ENCODE measurements around the gene ATXN1. TPM values are rescaled to one million over a fixed set of nuclear protein-coding genes. Genes with fewer than 3 reads are reported as not detected.
A peak's percentile ranks its signal among the peaks of the same experiment; 100 is the strongest.

The ATXN1 gene
- total RNA-seq, 3 donors from 2014 or later: 30.4 to 87.3 (median 50.1) TPM

DNA sequence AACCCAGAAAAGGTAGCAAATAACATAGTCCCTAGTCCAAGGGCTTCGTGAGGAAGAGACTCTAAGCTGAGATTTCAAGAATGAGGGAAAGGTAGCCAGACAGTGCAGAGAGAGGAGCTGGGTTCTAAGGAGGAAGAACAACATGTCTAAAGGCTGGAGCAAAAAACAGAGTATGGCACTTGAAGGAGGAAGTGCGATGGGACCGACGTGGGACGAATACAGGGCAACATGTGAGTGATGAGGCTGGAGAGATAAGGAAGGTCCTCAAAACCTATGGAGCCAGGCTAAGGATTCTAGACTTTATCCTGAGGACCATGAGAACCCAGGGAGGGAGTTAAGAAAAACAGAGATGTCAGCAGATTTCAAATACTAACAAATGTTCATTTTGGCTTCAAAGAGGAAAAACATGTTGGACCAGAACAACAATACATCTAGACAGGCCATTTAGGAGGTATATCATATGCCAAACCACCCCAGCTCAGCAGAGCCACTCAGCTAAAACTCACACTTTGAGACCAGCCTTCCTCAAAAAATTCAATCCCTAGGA lies 17.5 kb downstream of the ATXN1 start:
- ATAC-seq: no peak

DNA sequence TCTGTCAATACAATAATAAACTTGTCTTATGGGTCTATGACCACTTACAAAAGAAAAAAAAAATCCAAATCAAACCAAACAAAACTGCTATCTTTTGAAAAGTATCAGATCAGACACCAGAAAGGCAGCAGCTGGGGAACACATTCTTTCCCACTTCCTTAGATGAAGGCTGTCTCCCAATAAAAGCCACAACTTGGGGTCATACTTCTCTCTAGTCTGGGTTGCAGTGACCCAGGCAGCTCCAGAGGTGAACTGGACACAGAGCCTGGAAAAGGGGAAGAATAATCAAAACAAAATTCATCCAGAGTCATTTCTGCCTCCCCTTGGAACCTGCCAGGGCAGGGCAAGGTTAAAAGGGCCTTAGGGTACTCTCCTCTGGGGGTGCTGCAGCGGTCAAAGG lies 19.1 kb downstream of the ATXN1 start:
- ATAC-seq: no peak
- intact Hi-C loops (cut with DNase I, micrococcal nuclease): no loop called here
- DNase-seq: no peak
- TF ChIP-seq, protein P1, sequence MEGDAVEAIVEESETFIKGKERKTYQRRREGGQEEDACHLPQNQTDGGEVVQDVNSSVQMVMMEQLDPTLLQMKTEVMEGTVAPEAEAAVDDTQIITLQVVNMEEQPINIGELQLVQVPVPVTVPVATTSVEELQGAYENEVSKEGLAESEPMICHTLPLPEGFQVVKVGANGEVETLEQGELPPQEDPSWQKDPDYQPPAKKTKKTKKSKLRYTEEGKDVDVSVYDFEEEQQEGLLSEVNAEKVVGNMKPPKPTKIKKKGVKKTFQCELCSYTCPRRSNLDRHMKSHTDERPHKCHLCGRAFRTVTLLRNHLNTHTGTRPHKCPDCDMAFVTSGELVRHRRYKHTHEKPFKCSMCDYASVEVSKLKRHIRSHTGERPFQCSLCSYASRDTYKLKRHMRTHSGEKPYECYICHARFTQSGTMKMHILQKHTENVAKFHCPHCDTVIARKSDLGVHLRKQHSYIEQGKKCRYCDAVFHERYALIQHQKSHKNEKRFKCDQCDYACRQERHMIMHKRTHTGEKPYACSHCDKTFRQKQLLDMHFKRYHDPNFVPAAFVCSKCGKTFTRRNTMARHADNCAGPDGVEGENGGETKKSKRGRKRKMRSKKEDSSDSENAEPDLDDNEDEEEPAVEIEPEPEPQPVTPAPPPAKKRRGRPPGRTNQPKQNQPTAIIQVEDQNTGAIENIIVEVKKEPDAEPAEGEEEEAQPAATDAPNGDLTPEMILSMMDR (IDR thresholded peaks at IDR 0.05): no peak
- Histone ChIP-seq H3K9me3 (no peaks in the 10 kb centered on the region), H3K36me3 (ENCODE audit: low read depth) (no peaks in the 10 kb centered on the region), H3K4me1 (ENCODE audit: low read depth) (peaks cover 9% of the 10 kb centered on the region), H3K4me3 (no peak overlapping the region)

More for the DNA sequence above, 17.5 kb downstream of the ATXN1 start:
- no peaks in the 10 kb centered on the region for H3K36me3 ChIP-seq (ENCODE audit: low read depth)
- intact Hi-C loops (cut with DNase I, micrococcal nuclease): no loop called here
- no peak overlapping the region for H3K4me3 ChIP-seq
- DNase-seq: no peak
- peaks cover 14% of the 10 kb centered on the region for H3K4me1 ChIP-seq (ENCODE audit: low read depth)
- H3K9me3 ChIP-seq: no peaks in the 10 kb centered on the region
- TF ChIP-seq, protein P1 (IDR thresholded peaks at IDR 0.05): no peak

DNA sequence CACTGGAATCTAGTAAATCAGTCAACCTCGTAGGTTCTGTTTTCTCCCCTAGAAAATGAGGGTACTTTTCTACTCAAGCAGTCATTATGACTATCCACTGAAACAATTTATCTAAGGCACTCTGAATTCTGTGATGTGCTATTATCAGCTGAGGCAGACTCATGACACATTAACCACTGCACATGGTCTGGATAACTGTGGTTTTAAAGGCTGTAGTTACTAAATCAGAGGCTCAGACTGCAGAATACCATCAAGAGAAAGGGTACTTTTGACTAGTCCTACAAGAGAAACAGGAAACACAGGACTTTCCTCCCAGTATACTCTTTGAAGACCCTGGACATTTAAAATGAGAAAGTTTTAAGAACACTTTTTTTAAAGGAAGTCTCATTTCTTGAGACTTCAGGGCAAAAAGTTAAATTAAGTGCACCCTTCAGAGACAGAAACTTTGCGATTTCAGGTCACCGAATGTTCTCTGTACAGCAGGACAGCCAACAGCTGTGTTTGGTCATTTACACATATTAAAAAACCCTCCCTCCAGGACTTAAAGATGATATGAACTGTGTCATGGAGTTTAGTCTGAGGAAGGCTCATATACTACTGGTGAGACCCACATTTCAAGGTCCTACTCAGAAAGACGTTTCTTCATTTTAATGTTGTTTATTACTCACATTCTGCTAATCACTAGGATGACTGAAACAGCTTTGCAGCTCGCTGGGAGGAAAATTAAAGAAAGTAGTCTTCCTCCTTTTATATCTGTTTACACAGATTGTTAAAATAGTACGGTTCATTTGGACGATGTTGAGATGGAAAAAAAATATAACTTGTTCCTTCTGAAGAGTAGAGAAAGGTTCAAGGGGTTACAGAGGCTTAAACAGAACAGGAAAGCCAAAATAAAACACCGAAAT lies 19.9 kb downstream of the ATXN1 start:
- DNase-seq (no peak), ATAC-seq (peak; percentile 51)
- no peak overlapping the region for H3K4me3 ChIP-seq
- intact Hi-C loops (cut with DNase I, micrococcal nuclease): no loop called here
- H3K36me3 ChIP-seq (ENCODE audit: low read depth): no peaks in the 10 kb centered on the region
- TF ChIP-seq, protein P1 (IDR thresholded peaks at IDR 0.05): no peak
- no peaks in the 10 kb centered on the region for H3K9me3 ChIP-seq
- peaks cover 12% of the 10 kb centered on the region for H3K4me1 ChIP-seq (ENCODE audit: low read depth)

DNA sequence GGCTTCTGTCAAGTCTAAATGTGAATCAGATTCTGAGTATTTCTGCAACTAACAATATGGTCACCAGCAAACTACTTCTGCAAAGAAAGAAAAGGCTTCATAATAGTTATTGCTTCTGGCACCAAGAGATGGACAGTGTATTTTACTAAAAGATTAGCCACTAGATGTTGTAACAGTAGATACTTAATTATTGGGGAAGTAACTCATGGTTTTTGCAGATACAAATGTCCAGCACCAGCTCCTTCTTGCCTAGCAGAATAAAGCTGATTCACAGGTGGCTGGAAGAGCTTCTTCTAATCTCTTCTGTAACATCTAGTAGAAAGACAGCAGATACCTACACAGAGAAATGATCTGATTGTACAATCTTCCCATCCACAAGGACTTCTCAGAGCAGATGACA lies 21.2 kb downstream of the ATXN1 start:
- TF ChIP-seq, protein P1 (IDR thresholded peaks at IDR 0.05): no peak
- DNase-seq (no peak), ATAC-seq (no peak)
- Histone ChIP-seq H3K4me1 (ENCODE audit: low read depth) (peaks cover 12% of the 10 kb centered on the region), H3K9me3 (no peaks in the 10 kb centered on the region), H3K4me3 (no peak overlapping the region), H3K36me3 (ENCODE audit: low read depth) (no peaks in the 10 kb centered on the region)
- intact Hi-C loops (cut with DNase I, micrococcal nuclease): no loop called here

DNA sequence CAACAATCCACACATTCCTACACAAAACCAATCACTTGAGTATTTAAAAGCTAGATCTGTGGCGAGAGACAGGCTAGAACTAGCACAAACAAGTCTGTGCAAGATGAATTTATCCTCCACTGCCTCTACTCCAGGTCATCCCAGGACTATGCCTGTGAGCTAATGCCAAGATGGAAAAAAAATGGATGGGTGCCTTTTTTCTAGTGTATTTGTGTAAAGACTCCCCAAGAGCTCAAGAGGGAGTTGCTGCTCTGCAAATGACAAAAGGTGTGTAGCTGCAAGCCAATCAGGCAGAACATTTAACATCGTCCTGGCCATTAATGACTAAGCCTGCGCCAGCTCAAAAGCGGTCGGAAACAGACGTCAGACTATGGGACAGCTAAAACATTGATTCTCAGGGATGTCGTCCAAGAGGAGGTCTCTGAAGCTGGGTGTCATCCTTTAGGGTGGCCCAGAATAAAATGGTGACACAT lies 21.9 kb downstream of the ATXN1 start:
- intact Hi-C loops (cut with DNase I, micrococcal nuclease): no loop called here
- no peak overlapping the region for H3K4me3 ChIP-seq
- H3K9me3 ChIP-seq: no peaks in the 10 kb centered on the region
- DNase-seq (no peak), ATAC-seq (no peak)
- TF ChIP-seq, protein P1 (IDR thresholded peaks at IDR 0.05): no peak
- peaks cover 12% of the 10 kb centered on the region for H3K4me1 ChIP-seq (ENCODE audit: low read depth)
- H3K36me3 ChIP-seq (ENCODE audit: low read depth): no peaks in the 10 kb centered on the region

Measured in mucosa of descending colon (tissue), 3 donors.